ENCODE results near the gene TPRA1.

DNA sequence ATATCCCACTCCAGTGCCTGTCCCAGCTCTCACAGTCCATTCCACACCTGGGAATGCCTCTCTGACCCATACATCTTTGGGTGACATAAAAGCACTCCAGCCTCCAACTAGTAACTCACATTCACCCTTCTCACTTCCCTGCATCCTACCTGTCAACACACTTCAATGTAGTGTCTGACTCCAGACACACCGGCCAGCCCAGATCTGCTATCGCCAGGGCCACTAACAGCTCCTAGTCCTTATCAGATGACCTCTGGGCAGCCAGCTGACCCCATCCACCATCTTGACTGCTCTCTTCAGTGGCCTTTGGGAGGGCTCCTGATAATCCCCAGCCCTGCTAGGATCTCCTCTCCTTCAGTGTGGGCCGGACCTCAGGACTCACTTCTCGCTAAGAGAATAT lies 4.8 kb upstream of the TPRA1 start:
- TF ChIP-seq TCF7L2 (IDR thresholded peaks at IDR 0.05; ENCODE audit: borderline replicate concordance, extremely low read depth, insufficient read depth, insufficient read length), result no peak
- TF ChIP-seq POLR2A (IDR thresholded peaks at IDR 0.05; ENCODE audit: borderline replicate concordance, extremely low read depth, insufficient read depth, insufficient read length), result no peak
- TF ChIP-seq EZH2 (IDR thresholded peaks at IDR 0.05), result no peak
- no peak for TF ChIP-seq ELF1 (IDR thresholded peaks at IDR 0.05; ENCODE audit: borderline replicate concordance, low read depth)
- TF ChIP-seq, protein P1, sequence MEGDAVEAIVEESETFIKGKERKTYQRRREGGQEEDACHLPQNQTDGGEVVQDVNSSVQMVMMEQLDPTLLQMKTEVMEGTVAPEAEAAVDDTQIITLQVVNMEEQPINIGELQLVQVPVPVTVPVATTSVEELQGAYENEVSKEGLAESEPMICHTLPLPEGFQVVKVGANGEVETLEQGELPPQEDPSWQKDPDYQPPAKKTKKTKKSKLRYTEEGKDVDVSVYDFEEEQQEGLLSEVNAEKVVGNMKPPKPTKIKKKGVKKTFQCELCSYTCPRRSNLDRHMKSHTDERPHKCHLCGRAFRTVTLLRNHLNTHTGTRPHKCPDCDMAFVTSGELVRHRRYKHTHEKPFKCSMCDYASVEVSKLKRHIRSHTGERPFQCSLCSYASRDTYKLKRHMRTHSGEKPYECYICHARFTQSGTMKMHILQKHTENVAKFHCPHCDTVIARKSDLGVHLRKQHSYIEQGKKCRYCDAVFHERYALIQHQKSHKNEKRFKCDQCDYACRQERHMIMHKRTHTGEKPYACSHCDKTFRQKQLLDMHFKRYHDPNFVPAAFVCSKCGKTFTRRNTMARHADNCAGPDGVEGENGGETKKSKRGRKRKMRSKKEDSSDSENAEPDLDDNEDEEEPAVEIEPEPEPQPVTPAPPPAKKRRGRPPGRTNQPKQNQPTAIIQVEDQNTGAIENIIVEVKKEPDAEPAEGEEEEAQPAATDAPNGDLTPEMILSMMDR (IDR thresholded peaks at IDR 0.05 in 2 of 3, conservative IDR thresholded peaks at IDR 0.05 in 1 of 3; ENCODE audit: borderline replicate concordance in 1 of 3, insufficient read depth in 1 of 3, low read depth in 2 of 3, low read length in 2 of 3), result no peak
- TF ChIP-seq SP1 (IDR thresholded peaks at IDR 0.05; ENCODE audit: low read depth), result no peak
- no peak for TF ChIP-seq POLR2AphosphoS5 (IDR thresholded peaks at IDR 0.05; ENCODE audit: low read depth, low read length)
- no peak for TF ChIP-seq MAX (IDR thresholded peaks at IDR 0.05)
- TF ChIP-seq EZH2phosphoT487 (IDR thresholded peaks at IDR 0.05; ENCODE audit: borderline replicate concordance), result no peak
